GM19238 (cell line): ENCODE results near the gene RDH8.

Experiments
- DNase-seq: peaks from one replicate; pipeline ENCODE4 v3.0.0; 2011; ENCODE audit warnings: low spot score; ENCODE audit not compliant: insufficient read length

The RDH8 gene

GRCh38 chr19:10036601-10037071 lies 23.4 kb downstream of the RDH8 start:
- DNase-seq, result no peak

GRCh38 chr19:10037367-10037766 lies 24.1 kb downstream of the RDH8 start:
- no peak for DNase-seq

GRCh38 chr19:10037809-10038208 lies 24.5 kb downstream of the RDH8 start:
- DNase-seq, result no peak

GRCh38 chr19:10043286-10043927 lies 30.1 kb downstream of the RDH8 start:
- DNase-seq, result no peak

GRCh38 chr19:10044390-10044789 lies 31.1 kb downstream of the RDH8 start:
- DNase-seq, result peak; percentile 24

- no peak for DNase-seq
Measured at GRCh38 chr19:10045371-10045770, 32.1 kb downstream of the RDH8 start.

- DNase-seq, result no peak
Measured at GRCh38 chr19:10049626-10050025, 36.3 kb downstream of the RDH8 start.

GRCh38 chr19:10052602-10053360 lies 39.5 kb downstream of the RDH8 start:
- DNase-seq, result no peak

GRCh38 chr19:10061717-10062310 lies 48.5 kb downstream of the RDH8 start:
- DNase-seq, result no peak

- DNase-seq, result no peak
Measured at GRCh38 chr19:10068205-10068604, 54.9 kb downstream of the RDH8 start.

GRCh38 chr19:10069046-10069445 lies 55.8 kb downstream of the RDH8 start:
- no peak for DNase-seq

- no peak for DNase-seq
Measured at GRCh38 chr19:10070730-10071446, 57.6 kb downstream of the RDH8 start.
